Sigmoid colon (tissue), 4 donors: ENCODE results near the gene PCDHGA12.

Experiments
- CTCF ChIP-seq, 4 experiments: fragments of 450-650 bp in 3 of 4; fragments of 200-600 bp in 1 of 4; IDR thresholded peaks; one replicate each; pipeline ENCODE4 v1.5.1; 2016 to 2019; ENCODE audit warnings: antibody characterized with exemption in 4 of 4, mild to moderate bottlenecking in 3 of 4, moderate library complexity in 2 of 4
- POLR2A ChIP-seq, 2 donors: fragments of 450-650 bp; IDR thresholded peaks; one replicate each; pipeline ENCODE4 v1.6.1; 2016; ENCODE audit warnings: antibody characterized with exemption in 2 of 2, mild to moderate bottlenecking in 2 of 2, moderate library complexity in 2 of 2
- POLR2AphosphoS5 ChIP-seq, 4 donors: sonication (generic); formaldehyde crosslinking; IDR thresholded peaks; one replicate each; pipeline ENCODE4 v1.6.1; 2017; ENCODE audit warnings: antibody characterized with exemption in 4 of 4

DNA sequence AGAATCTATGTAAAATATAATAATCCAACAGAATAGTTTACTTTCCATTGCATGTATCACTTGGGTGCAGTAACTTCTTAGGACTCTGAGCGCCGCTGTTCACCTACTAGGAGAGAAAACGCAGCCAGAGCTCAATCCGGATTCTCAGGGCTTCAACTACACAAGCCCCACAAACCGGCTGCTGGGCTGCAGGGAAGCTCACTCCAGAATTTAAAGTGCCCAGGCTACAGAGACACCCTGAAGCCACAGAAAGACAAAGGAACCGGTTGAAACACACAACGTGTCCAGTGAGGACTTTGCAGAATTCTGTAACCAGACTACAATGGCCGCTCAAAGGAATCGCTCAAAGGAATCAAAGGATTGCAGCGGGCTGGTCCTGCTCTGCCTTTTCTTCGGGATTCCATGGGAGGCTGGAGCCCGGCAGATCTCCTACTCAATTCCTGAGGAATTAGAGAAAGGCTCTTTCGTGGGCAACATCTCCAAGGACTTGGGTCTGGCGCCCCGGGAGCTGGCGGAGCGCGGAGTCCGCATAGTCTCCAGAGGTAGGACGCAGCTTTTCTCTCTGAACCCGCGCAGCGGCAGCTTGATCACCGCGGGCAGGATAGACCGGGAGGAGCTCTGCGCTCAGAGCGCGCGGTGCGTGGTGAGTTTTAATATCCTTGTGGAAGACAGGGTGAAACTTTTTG lies 17.3 kb upstream of the PCDHGA12 start, which contains the start of gene PCDHGA10:
- TF ChIP-seq CTCF (IDR thresholded peaks at IDR 0.05) (peak in 1 of 4 experiments; percentile 13), POLR2A (IDR thresholded peaks at IDR 0.05) (no peak), POLR2AphosphoS5 (IDR thresholded peaks at IDR 0.05) (no peak)
